ENCODE data around the gene SPAG9. TPM values are rescaled to one million over a fixed set of nuclear protein-coding genes. Genes with fewer than 3 reads are reported as not detected.
A peak's percentile ranks its signal among the peaks of the same experiment; 100 is the strongest.

SPAG9 gene
- total RNA-seq, 1 donor from 2014 or later: 105 TPM

- no peak for DNase-seq (ENCODE audit: low spot score)
Measured at GRCh38 chr17:50989149-50989548, 131.5 kb downstream of the SPAG9 start.

- DNase-seq (ENCODE audit: low spot score): no peak
Measured at GRCh38 chr17:50988427-50988826, 132.2 kb downstream of the SPAG9 start.

GRCh38 chr17:50986989-50987660 is 133.5 kb downstream of the SPAG9 start:
- DNase-seq (ENCODE audit: low spot score): no peak

- no peak for DNase-seq (ENCODE audit: low spot score)
Measured at GRCh38 chr17:50981279-50981678, 139.4 kb downstream of the SPAG9 start.

- no peak for DNase-seq (ENCODE audit: low spot score)
Measured at GRCh38 chr17:50979524-50979927, 141.1 kb downstream of the SPAG9 start.

GRCh38 chr17:50977487-50978159 is 143.0 kb downstream of the SPAG9 start:
- DNase-seq (ENCODE audit: low spot score): no peak

GRCh38 chr17:50976951-50977472 is 143.7 kb downstream of the SPAG9 start:
- no peak for DNase-seq (ENCODE audit: low spot score)

- no peak for DNase-seq (ENCODE audit: low spot score)
Measured at GRCh38 chr17:50973557-50974494, 146.8 kb downstream of the SPAG9 start.

- DNase-seq (ENCODE audit: low spot score): no peak
Measured at GRCh38 chr17:50972577-50972976, 148.1 kb downstream of the SPAG9 start.

- DNase-seq (ENCODE audit: low spot score): peak; percentile 24
Measured at GRCh38 chr17:50967795-50968194, 152.9 kb downstream of the SPAG9 start.

GRCh38 chr17:50966163-50966666 is 154.5 kb downstream of the SPAG9 start:
- DNase-seq (ENCODE audit: low spot score): no peak

- no peak for DNase-seq (ENCODE audit: low spot score)
Measured at GRCh38 chr17:50963139-50963538, 157.5 kb downstream of the SPAG9 start.

GRCh38 chr17:50961282-50962220 is 159.1 kb downstream of the SPAG9 start:
- no peak for DNase-seq (ENCODE audit: low spot score)

- no peak for DNase-seq (ENCODE audit: low spot score)
Measured at GRCh38 chr17:50959341-50959740, 161.3 kb downstream of the SPAG9 start.

- peak; percentile 50 for DNase-seq (ENCODE audit: low spot score)
Measured at GRCh38 chr17:50957600-50958575, 162.8 kb downstream of the SPAG9 start.

GRCh38 chr17:50956750-50957523 is 163.7 kb downstream of the SPAG9 start:
- peak; percentile 61 for DNase-seq (ENCODE audit: low spot score)

- no peak for DNase-seq (ENCODE audit: low spot score)
Measured at GRCh38 chr17:50956409-50956749, 164.3 kb downstream of the SPAG9 start.

- peak; percentile 93 for DNase-seq (ENCODE audit: low spot score)
Measured at GRCh38 chr17:50955667-50956120, 165.0 kb downstream of the SPAG9 start.

GRCh38 chr17:50955160-50955559 is 165.5 kb downstream of the SPAG9 start:
- no peak for DNase-seq (ENCODE audit: low spot score)
